ENCODE data around the gene SIN3B.
"Not testable (repeated sequence)": the region's sequence is repeated elsewhere in the genome, so short reads cannot be mapped to it uniquely, and the experiment has no call there.

SIN3B gene

GRCh38 chr19:16868423-16869130 is 39.4 kb downstream of the SIN3B start:
- no peak for DNase-seq

- DNase-seq = no peak
Observed at GRCh38 chr19:16869331-16869972, 40.3 kb downstream of the SIN3B start.

GRCh38 chr19:16871871-16872270 is 42.7 kb downstream of the SIN3B start:
- DNase-seq = no peak

DNA sequence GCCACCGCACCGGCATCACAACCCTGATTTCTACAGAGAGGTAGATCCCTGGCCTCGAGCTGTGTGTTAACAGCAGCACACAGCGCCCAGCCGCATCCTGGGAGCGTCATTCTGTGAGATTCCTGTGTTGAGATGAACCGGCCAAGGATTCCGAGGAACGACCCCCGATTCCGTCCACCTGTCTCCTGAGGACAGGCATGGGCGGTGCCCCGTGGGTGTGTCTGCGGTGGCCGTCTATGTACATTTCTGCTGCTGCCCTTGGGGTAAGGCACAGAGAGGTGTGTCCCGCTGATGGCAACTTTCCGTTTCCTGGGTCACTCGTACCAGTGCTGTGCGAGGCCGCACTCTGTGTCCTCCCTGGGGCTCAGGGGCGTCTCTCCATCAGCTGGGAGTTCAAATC is 43.5 kb downstream of the SIN3B start:
- DNase-seq = no peak

- DNase-seq = no peak
Observed at GRCh38 chr19:16873594-16873993, 44.4 kb downstream of the SIN3B start.

DNA sequence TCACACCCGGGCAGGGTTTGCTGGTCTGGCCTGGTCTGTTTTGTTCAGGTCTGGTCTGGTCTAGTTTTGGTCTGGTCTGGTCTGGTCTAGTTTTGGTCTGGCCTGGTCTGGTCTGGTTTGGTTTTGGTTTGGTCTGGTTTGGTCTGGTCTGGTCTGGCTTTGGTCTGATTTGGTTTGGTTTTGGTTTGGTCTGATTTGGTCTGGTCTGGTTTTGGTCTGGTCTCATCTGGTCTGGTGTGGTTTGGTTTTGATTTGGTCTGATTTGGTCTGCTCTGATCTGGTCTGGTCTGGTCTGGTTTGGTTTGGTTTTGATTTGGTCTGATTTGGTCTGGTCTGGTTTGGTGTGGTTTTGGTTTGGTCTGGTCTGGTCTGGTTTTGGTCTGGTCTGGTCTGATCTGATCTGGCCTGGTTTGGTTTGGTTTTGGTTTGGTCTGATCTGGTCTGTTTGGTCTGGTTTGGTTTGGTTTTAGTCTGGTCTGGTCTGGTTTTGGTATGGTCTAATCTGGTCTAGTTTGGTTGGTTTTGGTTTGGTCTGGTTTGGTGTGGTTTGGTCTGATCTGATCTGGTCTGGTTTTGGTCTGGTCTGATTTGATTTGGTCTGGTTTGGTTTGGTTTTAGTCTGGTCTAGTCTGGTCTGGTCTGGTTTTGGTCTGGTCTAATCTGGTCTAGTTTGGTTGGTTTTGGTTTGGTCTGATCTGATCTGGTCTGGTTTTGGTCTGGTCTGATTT is 45.2 kb downstream of the SIN3B start:
- DNase-seq = no peak

- DNase-seq = not testable (repeated sequence)
Observed at GRCh38 chr19:16874978-16875299, 45.7 kb downstream of the SIN3B start.

DNA sequence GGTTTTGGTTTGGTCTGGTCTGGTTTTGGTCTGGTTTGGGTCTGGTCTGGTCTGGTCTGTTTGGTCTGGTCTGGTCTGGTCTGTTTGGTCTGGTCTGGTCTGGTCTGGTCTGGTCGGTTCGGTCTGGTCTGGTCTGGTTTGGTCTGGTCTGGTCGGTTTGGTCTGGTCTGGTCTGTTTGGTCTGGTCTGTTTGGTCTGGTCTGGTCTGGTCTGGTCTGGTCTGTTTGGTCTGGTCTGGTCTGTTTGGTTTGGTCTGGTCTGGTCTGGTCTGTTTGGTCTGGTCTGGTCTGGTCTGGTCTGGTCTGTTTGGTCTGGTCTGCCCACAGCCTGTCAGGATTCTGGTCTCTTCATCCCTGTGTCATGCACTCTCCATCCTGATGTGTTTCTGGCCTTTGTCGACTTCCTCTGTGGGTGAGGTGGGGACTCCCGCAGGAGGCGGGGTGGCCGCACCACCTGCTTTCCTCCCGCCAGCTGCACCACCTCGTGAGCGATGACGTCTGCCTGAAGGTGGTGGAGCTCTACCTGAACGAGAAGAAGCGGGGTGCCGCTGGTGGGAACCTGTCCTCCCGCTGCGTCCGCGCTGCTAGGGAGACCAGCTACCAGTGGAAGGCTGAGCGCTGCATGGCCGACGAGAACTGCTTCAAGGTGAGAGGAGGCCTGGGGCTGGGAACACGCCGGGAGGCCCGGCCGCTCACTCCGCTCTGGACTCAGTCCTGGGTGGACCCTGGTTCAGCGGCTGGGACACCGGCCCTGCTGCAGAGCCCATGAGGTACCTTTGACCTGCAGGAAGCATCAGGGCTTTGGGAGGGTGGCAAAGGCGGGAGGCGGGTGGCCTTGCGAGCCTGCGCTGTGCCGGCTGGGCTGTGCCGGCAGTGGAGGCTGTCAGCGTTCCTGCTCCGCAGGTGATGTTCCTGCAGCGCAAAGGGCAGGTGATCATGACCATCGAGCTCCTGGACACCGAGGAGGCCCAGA is 46.7 kb downstream of the SIN3B start:
- DNase-seq = no peak

DNA sequence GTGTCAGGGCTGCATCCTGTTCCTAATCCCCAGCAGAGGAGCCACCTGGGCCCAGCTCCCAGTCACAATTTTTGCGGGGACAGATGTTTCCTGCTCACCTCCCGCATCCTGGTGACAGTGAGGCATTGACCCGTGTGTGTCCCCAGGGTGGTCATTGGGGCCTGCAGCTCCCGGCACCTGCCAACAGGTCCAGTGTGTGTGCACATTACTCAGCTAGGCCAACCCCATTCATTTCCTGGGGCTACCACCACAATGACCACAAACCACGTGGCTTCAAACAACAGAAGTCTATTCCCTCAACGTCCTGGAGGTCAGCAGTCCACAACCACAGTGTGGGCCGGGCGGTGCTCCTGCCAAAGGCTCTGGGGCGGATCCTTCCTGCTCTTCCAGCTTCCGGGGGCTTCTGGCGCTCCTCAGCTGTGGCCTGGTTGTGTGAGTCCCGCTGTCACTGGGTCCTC is 47.7 kb downstream of the SIN3B start:
- DNase-seq = no peak

DNA sequence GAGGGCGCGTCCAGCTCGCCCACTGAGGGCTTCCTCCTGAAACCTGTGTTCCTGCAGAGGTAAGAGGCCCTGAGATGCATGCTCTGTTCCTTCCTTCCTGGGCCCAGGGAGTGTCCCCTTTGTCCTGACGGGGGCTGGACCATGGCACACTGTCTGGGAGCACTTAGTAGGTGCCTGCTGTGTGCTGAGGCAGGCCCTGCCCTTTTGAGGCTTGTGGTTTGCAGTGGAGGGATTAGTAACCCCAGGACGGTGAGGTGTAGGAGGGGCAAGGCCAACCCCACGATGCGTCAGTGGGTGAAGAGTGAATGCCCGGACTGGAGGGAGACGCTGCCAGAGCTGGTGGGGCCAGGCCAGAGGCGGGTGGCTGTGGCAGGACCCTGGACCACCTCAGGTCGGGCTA is 48.4 kb downstream of the SIN3B start:
- DNase-seq = no peak

DNA sequence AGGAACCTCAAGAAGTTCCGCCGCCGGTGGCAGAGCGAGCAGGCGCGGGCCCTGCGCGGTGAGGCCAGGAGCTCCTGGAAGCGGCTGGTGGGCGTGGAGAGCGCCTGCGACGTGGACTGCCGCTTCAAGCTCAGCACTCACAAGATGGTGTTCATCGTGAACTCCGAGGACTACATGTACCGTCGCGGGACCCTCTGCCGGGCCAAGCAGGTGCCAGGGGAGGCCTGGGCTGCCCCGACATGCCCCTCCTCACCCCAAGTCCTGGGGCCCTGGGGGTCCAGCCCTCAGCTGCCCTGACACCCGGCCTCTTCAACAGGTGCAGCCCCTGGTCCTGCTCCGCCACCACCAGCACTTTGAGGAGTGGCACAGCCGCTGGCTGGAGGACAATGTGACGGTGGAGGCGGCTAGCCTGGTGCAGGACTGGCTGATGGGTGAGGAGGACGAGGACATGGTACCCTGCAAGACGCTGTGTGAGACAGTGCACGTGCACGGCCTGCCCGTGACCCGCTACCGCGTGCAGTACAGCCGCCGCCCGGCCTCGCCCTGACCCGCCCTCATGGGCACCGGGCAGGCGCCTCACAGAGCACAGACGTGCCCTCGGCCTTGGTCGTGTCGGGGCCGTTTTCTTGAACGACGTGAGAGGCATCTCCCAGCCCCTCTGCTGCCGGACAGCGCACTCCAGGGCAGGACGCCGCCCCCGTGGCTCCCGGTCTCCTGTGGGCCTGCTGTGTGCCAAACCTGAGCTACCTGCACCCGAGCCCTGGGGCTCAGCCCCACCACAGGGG is 49.2 kb downstream of the SIN3B start:
- no peak for DNase-seq

- DNase-seq = no peak
Observed at GRCh38 chr19:16880884-16881554, 51.8 kb downstream of the SIN3B start.

GRCh38 chr19:16882146-16882545 is 52.9 kb downstream of the SIN3B start:
- DNase-seq = no peak

GRCh38 chr19:16883522-16883921 is 54.3 kb downstream of the SIN3B start:
- no peak for DNase-seq

- no peak for DNase-seq
Observed at GRCh38 chr19:16885166-16885565, 56.0 kb downstream of the SIN3B start.

GRCh38 chr19:16886305-16886880 is 57.2 kb downstream of the SIN3B start:
- no peak for DNase-seq

GRCh38 chr19:16887353-16888265 is 58.4 kb downstream of the SIN3B start:
- no peak for DNase-seq

DNA sequence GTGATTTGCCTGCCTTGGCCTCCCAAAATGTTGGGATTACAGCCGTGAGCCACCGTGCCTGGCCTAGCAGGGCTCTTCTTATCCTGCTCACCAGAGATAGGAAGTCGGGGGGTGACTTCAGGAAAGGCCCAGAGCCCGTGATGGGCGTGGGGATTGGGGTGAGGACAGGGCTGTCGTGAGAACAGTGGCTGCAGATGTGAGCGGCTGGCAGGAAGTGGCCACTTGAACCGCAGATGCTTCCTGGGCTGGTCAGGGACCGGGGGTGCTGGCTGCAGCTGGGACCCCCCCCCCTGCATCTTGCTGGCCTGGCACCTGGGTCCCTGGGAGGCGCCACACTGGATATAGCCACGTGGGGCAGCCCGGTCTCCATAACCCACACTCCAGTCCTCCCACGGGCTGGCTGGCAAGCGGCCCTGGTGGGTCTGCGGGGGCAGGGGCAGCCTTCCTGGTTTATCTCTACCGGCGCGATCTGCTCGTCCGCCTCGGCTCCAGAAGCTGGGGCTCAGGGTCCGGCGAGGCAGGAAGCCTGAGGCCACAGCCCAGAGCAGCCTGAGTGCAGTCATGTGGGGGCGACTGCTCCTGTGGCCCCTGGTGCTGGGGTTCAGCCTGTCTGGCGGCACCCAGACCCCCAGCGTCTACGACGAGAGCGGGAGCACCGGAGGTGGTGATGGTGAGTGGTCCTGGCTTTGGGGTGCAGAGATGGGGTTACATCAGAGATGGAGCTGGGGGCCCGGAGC is 59.6 kb downstream of the SIN3B start, which contains the start of gene F2RL3:
Gene F2RL3 (plus strand): TSS at position 371 of the 737 bp plus-strand sequence. CDS start 191 bp downstream, at position 562.
- DNase-seq = peak in 1 of 58 donors; percentile 13
